SW 1271 (cell line): ENCODE results near the gene MARVELD1.

Experiments used
- DNase-seq, 2 experiments: peaks; one replicate each; lab custom pipeline; 2025; lab: John Stamatoyannopoulos, UW

MARVELD1 gene

GRCh38 chr10:97721871-97722780 lies 8.6 kb downstream of the MARVELD1 start:
- DNase-seq, result no peak

- no peak for DNase-seq
Measured at GRCh38 chr10:97723001-97723400, 9.5 kb downstream of the MARVELD1 start.

- DNase-seq, result no peak
Measured at GRCh38 chr10:97724341-97724941, 10.9 kb downstream of the MARVELD1 start.

GRCh38 chr10:97726636-97727178 lies 13.2 kb downstream of the MARVELD1 start:
- DNase-seq, result peak in 1 of 2 experiments; percentile 12

GRCh38 chr10:97729014-97729413 lies 15.5 kb downstream of the MARVELD1 start:
- no peak for DNase-seq

GRCh38 chr10:97731346-97732051 lies 18.0 kb downstream of the MARVELD1 start:
- peak; percentile 4 to 72 for DNase-seq

- no peak for DNase-seq
Measured at GRCh38 chr10:97732052-97732359, 18.5 kb downstream of the MARVELD1 start.

GRCh38 chr10:97733256-97733655 lies 19.7 kb downstream of the MARVELD1 start:
- DNase-seq, result no peak

- DNase-seq, result no peak
Measured at GRCh38 chr10:97734021-97734420, 20.5 kb downstream of the MARVELD1 start.

- DNase-seq, result no peak
Measured at GRCh38 chr10:97736403-97736901, 22.9 kb downstream of the MARVELD1 start.

GRCh38 chr10:97736902-97737769 lies 23.6 kb downstream of the MARVELD1 start, which contains the start of gene ZFYVE27:
TSS of gene ZFYVE27 (plus strand) at chr10:97737128. CDS start at chr10:97738478, 1,350 bp downstream.
- peak; percentile 50 to 80 for DNase-seq

GRCh38 chr10:97737770-97738265 lies 24.3 kb downstream of the MARVELD1 start:
- no peak for DNase-seq

GRCh38 chr10:97738616-97739015 lies 25.1 kb downstream of the MARVELD1 start:
- DNase-seq, result no peak

- DNase-seq, result no peak
Measured at GRCh38 chr10:97740613-97741012, 27.1 kb downstream of the MARVELD1 start.

GRCh38 chr10:97743169-97743943 lies 29.8 kb downstream of the MARVELD1 start:
- no peak for DNase-seq

- no peak for DNase-seq
Measured at GRCh38 chr10:97744405-97745035, 31.0 kb downstream of the MARVELD1 start.

GRCh38 chr10:97747573-97747972 lies 34.0 kb downstream of the MARVELD1 start:
- DNase-seq, result no peak

- DNase-seq, result no peak
Measured at GRCh38 chr10:97748116-97748515, 34.6 kb downstream of the MARVELD1 start.

GRCh38 chr10:97752956-97753355 lies 39.4 kb downstream of the MARVELD1 start:
- DNase-seq, result no peak

GRCh38 chr10:97754726-97755125 lies 41.2 kb downstream of the MARVELD1 start:
- no peak for DNase-seq
